Mucosa of descending colon (tissue), 3 donors: Measurements from ENCODE around the gene GALK2. TPM values are rescaled to one million over a fixed set of nuclear protein-coding genes. Genes with fewer than 3 reads are reported as not detected.

ENCODE experiments used
- ATAC-seq: fragments of 200-7000 bp; cut with Tn5 transposase; one replicate; pipeline ENCODE4 v1.9.1; 2020; ENCODE audit warnings: mild to moderate bottlenecking, moderate library complexity
- DNase-seq, 3 donors: peaks; one replicate each; pipeline ENCODE4 v3.0.0-alpha.2; 2020
- H3K36me3 ChIP-seq: fragments of 200-600 bp; one replicate; pipeline ENCODE4 v1.8.0; 2021; ENCODE audit warnings: low read depth, mild to moderate bottlenecking
- H3K4me1 ChIP-seq: fragments of 200-600 bp; one replicate; pipeline ENCODE4 v1.8.0; 2021; ENCODE audit warnings: low read depth, mild to moderate bottlenecking
- H3K4me3 ChIP-seq: fragments of 200-600 bp; one replicate; pipeline ENCODE4 v1.8.0; 2021; ENCODE audit warnings: mild to moderate bottlenecking
- H3K9me3 ChIP-seq: fragments of 200-600 bp; one replicate; pipeline ENCODE4 v1.8.0; 2021; ENCODE audit warnings: mild to moderate bottlenecking
- intact Hi-C, 2 donors: fragments of 100-400 bp; cut with DNase I in 1 of 2; cut with micrococcal nuclease in 1 of 2; formaldehyde crosslinking; loops; one replicate each; pipeline versions ENCODE4 v1.11.0 to v1.11.1; 2022; cut with DNase I, micrococcal nuclease
- long read RNA-seq, 2 donors: library from polyadenylated mRNA; unstranded; transcript quantifications; one replicate each; pipeline ENCODE4 v2.0.0, GENCODE V29; 2019 to 2021
- total RNA-seq, 3 donors: library from RNA; stranded (reverse); fragmentation: NEBNext Ultra II Directional in 2 of 3; extraction: Animal tissue kit (Norgen Biotek cat#: 25700) in 2 of 3; gene quantifications; one replicate each; pipeline versions ENCODE4 v1.2.1 to v1.2.4, GENCODE V29; 2021 to 2023
- TF ChIP-seq, protein P1 (sequence below): fragments of 200-600 bp; IDR thresholded peaks from one replicate; pipeline ENCODE4 v1.8.0; 2022; ENCODE audit warnings: antibody characterized with exemption, mild to moderate bottlenecking
- donor health status: DM: no; HTN: no; CAD: no; lungs with moderate emphysema.
- donor health status: DM: no; HTN: no; CAD: no.
- donor health status: DM: no; HTN: yes; CAD: no.

The GALK2 gene
- 10 to 100 TPM; 35.6 to 39.7 (median 39.5) TPM for total RNA-seq
- long read RNA-seq, donor 1, full-length matches to known transcripts: 13 of 26 reads
- long read RNA-seq, donor 1, partial matches to known transcripts: 0 of 26 reads
- long read RNA-seq, donor 1, other reads (novel, unspliced or antisense): 13 of 26 reads
- long read RNA-seq, donor 2, full-length matches to known transcripts: 12 of 18 reads
- long read RNA-seq, donor 2, partial matches to known transcripts: 0 of 18 reads
- long read RNA-seq, donor 2, other reads (novel, unspliced or antisense): 6 of 18 reads

DNA sequence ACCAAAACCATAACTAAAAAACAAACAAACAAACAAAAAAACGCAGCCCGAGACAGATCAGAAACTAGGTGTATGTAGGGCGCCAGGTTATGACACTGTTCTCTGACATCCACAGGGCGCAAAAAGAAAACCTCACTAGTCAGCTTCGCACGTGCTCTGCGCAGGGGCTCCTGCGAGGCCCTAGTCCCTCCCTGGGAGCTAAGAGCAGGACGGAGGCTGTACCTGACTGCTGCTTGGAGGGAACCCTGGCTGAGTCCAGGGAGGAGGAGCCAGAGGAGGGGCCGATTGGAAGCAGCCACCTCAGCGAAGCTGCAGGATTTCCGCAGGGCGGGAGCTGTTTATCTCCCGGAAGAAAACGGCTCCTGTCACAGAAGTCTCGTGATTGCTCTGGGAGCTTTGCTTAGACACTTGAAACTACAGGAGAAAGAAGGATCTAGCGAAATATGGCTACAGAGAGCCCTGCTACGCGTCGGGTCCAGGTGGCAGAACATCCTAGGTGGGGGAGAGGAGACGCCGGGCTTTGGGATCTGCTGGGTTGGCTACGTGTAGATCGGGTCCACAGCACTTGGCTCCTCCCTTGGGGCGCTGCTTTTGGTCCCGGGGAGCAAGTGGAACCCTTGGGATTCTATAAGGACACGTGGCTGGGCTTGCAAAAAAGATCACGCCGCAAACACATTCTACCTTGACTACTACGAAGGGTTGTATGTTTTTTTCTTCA is at the start of gene GALK2:
TSS of gene GALK2 (plus strand) at position 368 of the 718 bp plus-strand sequence. CDS start at position 444, 76 bp downstream.
- Histone ChIP-seq H3K9me3 (no peaks in the 10 kb centered on the region), H3K4me1 (peaks cover 8% of the 10 kb centered on the region), H3K4me3 (peak within 1 kb of the TSS; percentile 52), H3K36me3 (no peaks in the 10 kb centered on the region)
- DNase-seq: peak; percentile 90 to 94 (median 92)
- intact Hi-C loops: no loop called here
- TF ChIP-seq, protein P1, sequence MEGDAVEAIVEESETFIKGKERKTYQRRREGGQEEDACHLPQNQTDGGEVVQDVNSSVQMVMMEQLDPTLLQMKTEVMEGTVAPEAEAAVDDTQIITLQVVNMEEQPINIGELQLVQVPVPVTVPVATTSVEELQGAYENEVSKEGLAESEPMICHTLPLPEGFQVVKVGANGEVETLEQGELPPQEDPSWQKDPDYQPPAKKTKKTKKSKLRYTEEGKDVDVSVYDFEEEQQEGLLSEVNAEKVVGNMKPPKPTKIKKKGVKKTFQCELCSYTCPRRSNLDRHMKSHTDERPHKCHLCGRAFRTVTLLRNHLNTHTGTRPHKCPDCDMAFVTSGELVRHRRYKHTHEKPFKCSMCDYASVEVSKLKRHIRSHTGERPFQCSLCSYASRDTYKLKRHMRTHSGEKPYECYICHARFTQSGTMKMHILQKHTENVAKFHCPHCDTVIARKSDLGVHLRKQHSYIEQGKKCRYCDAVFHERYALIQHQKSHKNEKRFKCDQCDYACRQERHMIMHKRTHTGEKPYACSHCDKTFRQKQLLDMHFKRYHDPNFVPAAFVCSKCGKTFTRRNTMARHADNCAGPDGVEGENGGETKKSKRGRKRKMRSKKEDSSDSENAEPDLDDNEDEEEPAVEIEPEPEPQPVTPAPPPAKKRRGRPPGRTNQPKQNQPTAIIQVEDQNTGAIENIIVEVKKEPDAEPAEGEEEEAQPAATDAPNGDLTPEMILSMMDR: no peak
- ATAC-seq: peak; percentile 100

DNA sequence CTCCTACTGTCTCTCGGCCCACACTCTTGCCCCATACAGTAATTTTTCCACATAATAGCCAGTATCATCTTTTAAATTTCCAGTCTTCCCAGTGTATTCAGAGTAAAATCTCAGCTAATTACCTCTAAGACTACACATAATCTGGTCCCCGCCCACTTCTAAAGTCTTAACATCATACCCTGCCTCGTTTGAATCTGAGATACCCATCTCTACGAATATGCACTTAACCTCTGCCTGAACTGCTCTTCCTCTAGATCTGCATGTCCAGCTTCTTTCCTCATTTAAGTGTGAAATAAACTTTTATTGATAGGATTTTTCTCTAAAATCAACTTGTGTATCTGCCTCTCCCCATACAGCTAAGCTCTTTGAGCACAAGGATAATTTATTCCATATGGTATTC is 49.2 kb upstream of the GALK2 start:
- Histone ChIP-seq H3K36me3 (no peaks in the 10 kb centered on the region), H3K4me3 (no peak overlapping the region), H3K9me3 (no peaks in the 10 kb centered on the region), H3K4me1 (no peaks in the 10 kb centered on the region)
- ATAC-seq: no peak
- intact Hi-C loops: no loop called here
- no peak for DNase-seq
- TF ChIP-seq, protein P1: no peak

DNA sequence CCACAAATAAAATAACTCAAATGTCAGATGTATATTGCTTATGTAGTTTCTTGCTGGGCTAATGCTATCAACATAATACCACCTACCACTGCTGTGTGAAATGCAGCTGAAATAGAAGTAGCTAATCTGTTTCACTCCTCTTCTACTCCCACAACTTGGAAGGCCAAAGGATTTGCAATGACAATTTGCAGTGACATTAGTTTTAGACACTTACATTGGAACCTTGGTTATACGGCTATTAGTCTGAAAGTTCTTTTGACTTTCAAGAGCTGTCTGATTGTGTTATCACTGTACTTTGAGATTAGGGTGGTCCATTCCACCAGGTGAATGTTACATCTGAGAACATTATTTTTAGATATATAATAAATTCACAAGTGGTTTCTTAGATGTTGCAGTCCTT is 48.1 kb upstream of the GALK2 start:
- no peak for DNase-seq
- no peak for ATAC-seq
- Histone ChIP-seq H3K4me3 (no peak overlapping the region), H3K9me3 (no peaks in the 10 kb centered on the region), H3K4me1 (no peaks in the 10 kb centered on the region), H3K36me3 (no peaks in the 10 kb centered on the region)
- intact Hi-C loops: no loop called here
- TF ChIP-seq, protein P1: no peak

DNA sequence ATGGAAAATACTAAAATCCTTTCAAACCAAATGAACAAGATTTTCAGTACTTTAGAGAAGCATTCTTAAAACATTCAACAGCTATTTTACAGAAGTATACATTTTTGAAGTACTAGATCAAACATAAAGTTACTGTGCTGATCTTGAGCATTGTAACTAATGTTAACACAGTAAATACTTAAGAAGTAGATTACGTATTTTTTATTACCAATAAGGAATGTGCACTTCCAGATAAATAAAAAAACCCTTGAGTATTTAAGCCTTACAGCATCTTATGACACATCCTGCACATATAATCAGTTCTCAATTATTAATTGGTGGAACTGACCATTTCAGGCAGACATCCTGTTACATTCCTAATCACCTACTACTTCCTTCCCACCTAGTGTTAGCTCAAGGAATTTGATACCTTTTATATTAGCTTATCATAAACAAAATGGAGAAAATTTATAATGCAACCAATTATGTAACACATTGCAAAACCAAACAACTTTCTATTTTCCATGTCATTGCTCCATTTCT is 47.4 kb upstream of the GALK2 start:
- no peak for ATAC-seq
- Histone ChIP-seq H3K4me3 (no peak overlapping the region), H3K9me3 (no peaks in the 10 kb centered on the region), H3K4me1 (no peaks in the 10 kb centered on the region), H3K36me3 (no peaks in the 10 kb centered on the region)
- intact Hi-C loops: no loop called here
- no peak for DNase-seq
- TF ChIP-seq, protein P1: no peak

DNA sequence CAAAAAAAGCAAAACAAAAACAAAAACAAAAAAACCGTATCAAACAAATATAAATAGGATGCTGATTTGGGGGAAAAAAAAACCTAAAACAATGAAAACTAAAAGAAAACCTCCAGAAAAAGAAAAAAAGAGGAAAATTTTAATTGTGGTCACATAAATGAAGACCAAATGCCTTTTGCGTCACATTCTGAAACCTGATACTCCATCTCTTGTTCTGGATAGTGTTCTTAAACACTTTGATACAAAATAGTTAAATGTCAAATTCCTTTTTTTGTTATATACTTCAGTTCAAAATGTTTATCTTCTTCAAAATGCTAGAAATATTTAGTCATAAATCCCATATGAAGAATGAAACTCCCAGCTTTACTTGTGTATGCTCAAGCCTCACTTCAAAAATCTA is 45.7 kb upstream of the GALK2 start:
- no peak overlapping the region for H3K4me3 ChIP-seq
- ATAC-seq (no peak), DNase-seq (no peak)
- no peaks in the 10 kb centered on the region for H3K4me1 ChIP-seq
- H3K9me3 ChIP-seq: no peaks in the 10 kb centered on the region
- intact Hi-C loops: no loop called here
- TF ChIP-seq, protein P1: no peak
- no peaks in the 10 kb centered on the region for H3K36me3 ChIP-seq
